NB4 (cell line): ENCODE data around the gene INO80D.

Experiments used
- DNase-seq: peaks from one replicate; pipeline ENCODE4 v3.0.0; 2010; ENCODE audit warnings: low read depth
- H3K4me3 ChIP-seq: one replicate; pipeline ENCODE4 v1.5.1; 2011; ENCODE audit warnings: mild to moderate bottlenecking, low read depth, low read length, moderate library complexity
- MYC ChIP-seq: IDR thresholded peaks from 2 replicates; pipeline ENCODE4 v1.6.1; 2011; ENCODE audit warnings: low read depth, low read length
- POLR2A ChIP-seq: IDR thresholded peaks from 2 replicates; pipeline ENCODE4 v1.6.1; 2011; ENCODE audit warnings: mild to moderate bottlenecking; ENCODE audit not compliant: insufficient read length; ENCODE audit errors: extremely low read depth
- TF ChIP-seq, protein P1 (sequence below): IDR thresholded peaks from 2 replicates; pipeline ENCODE4 v1.6.1; 2011; ENCODE audit warnings: low read depth, low read length
- TF ChIP-seq, protein P2 (sequence below): IDR thresholded peaks from one replicate; pipeline ENCODE4 v1.5.1; 2012; ENCODE audit warnings: low read depth, low read length

The INO80D gene

DNA sequence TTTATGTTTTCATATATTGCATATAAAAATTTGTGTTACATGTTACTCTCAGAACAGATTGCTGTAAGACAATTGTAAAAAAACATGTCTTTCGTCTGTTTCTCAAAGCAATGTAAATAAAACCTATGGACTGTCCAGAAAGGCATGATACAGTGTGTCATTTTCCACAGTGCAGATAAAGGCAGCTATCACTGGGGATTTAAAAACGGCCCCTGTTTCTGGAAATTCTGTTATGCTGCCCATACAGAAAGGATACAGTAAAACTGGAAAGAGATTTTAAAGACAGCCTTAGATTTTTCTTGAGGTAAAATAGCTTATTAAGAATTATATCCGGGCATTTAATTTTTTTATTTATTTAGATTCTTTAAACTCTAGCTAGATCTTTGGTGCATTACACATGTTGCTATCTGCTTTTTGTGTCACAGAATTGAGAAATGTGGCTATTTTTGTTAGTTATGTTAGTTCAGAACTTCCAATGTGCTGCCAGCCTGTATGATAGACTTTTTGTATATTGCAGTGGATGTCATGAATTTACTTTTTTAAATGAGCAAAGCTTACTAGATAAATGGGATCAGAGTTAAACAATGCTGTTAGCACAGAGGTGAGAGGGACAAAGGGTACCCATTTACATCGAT lies 859 bp upstream of the INO80D start:
- TF ChIP-seq, protein P1, sequence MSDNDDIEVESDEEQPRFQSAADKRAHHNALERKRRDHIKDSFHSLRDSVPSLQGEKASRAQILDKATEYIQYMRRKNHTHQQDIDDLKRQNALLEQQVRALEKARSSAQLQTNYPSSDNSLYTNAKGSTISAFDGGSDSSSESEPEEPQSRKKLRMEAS, result no peak
- TF ChIP-seq MYC, result no peak
- TF ChIP-seq, protein P2, sequence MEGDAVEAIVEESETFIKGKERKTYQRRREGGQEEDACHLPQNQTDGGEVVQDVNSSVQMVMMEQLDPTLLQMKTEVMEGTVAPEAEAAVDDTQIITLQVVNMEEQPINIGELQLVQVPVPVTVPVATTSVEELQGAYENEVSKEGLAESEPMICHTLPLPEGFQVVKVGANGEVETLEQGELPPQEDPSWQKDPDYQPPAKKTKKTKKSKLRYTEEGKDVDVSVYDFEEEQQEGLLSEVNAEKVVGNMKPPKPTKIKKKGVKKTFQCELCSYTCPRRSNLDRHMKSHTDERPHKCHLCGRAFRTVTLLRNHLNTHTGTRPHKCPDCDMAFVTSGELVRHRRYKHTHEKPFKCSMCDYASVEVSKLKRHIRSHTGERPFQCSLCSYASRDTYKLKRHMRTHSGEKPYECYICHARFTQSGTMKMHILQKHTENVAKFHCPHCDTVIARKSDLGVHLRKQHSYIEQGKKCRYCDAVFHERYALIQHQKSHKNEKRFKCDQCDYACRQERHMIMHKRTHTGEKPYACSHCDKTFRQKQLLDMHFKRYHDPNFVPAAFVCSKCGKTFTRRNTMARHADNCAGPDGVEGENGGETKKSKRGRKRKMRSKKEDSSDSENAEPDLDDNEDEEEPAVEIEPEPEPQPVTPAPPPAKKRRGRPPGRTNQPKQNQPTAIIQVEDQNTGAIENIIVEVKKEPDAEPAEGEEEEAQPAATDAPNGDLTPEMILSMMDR, result no peak
- TF ChIP-seq POLR2A, result no peak
- peak; percentile 58 for DNase-seq
- peak overlapping the region; percentile 94 for H3K4me3 ChIP-seq

DNA sequence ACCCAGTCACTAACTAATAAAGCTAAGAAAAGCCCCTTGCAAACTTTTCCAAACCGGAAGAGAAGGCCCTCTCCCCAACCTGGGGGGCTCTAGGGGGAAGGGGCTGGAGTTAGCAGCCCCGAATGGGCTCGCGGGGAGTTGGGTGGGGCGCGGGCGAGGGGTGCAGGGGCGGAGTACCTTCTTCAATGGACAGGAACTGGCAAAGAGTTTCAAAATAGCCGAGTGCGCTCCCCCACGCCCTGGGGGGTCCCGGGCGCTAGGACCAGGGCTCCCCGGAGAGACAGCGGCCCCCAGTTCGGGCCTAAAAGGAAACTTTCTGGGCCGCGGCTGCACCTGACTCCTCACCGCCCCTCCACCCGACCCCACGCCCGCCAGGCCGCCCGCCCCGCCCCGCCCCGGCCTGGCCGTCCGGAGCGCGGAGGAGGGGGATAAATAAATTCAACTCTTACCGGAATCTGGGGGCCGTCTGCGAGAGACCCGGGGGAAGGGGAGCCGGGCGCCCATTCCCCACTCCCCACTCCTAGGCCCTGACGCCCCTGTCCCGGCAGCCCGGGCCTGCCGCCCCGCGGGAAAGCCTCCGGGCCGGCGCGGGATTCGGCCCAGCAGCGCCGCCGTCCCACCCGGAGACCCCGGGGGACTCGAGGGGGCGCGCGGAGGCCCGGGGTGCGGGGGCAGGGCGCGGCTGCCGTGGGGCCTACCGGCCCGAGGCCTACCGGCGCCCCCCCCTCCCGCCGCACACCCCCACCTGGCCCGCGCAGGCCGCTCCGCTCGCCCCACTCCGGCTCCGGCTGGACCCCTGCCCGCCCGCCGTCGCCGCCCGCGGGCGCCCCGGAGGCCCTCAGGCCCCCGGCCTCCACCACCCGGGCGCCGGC lies 868 bp downstream of the INO80D start:
- DNase-seq, result peak; percentile 88
- TF ChIP-seq MYC, result no peak
- TF ChIP-seq, protein P1, result no peak
- peak; percentile 8 for TF ChIP-seq POLR2A
- TF ChIP-seq, protein P2, result no peak
- peak overlapping the region; percentile 94 for H3K4me3 ChIP-seq

DNA sequence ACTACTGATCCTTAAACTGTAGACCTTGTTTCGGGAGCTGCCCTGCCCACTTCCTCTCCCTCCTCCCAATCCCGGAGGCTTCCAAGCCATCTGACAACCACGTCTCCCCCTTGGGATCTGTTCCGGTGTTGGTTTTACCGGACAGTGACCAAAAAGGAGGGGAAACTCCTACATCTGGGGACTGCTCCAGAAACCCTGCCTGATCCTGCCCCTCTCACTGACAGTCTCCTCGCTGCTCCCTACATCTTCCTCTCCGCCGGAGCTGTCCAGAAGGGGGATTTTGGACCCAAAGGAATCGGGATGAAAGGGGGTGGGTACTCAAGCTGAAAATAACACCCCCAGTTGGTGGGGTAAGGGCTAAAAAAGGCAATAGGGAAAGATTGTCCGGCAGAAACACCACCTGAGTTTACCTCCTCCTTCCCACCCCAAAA lies 1.5 kb downstream of the INO80D start:
- DNase-seq, result peak; percentile 88
- peak overlapping the region; percentile 94 for H3K4me3 ChIP-seq
- TF ChIP-seq POLR2A (peak; percentile 12), MYC (no peak)
- TF ChIP-seq, protein P2, result no peak
- TF ChIP-seq, protein P1, result no peak

- TF ChIP-seq MYC (no peak), POLR2A (peak; percentile 13)
- TF ChIP-seq, protein P1, result peak; percentile 11; the same call in 1 of the 2 replicates
- peak overlapping the region; percentile 94 for H3K4me3 ChIP-seq
- DNase-seq, result peak; percentile 61
Observed at GRCh38 chr2:206083602-206084438, 2.2 kb downstream of the INO80D start.

- TF ChIP-seq, protein P2, result no peak
- TF ChIP-seq, protein P1, result no peak
- TF ChIP-seq POLR2A (no peak), MYC (no peak)
- no peak for DNase-seq
- peak overlapping the region; percentile 94 for H3K4me3 ChIP-seq
Observed at GRCh38 chr2:206082298-206082843, 3.6 kb downstream of the INO80D start.
